Duodenal mucosa (tissue), 2 donors: ENCODE data around the gene MVB12A.

ENCODE experiments used
- H3K27ac ChIP-seq: one replicate; pipeline ENCODE4 v1.7.0; 2013; ENCODE audit warnings: low read depth, low read length
- H3K27me3 ChIP-seq, 2 donors: one replicate each; pipeline ENCODE4 v1.7.0; 2013; ENCODE audit warnings: low read length in 2 of 2, control low read depth in 1 of 2; ENCODE audit not compliant: insufficient read depth in 2 of 2, control insufficient read depth in 1 of 2
- H3K36me3 ChIP-seq, 2 donors: one replicate each; pipeline ENCODE4 v1.7.0; 2013; ENCODE audit warnings: low read length in 2 of 2, control low read depth in 1 of 2; ENCODE audit not compliant: insufficient read depth in 2 of 2, control insufficient read depth in 1 of 2
- H3K4me1 ChIP-seq, 2 donors: one replicate each; pipeline ENCODE4 v1.7.0; 2013; ENCODE audit warnings: low read length in 2 of 2, control low read depth in 1 of 2; ENCODE audit not compliant: insufficient read depth in 2 of 2, control insufficient read depth in 1 of 2
- H3K4me3 ChIP-seq, 2 donors: one replicate each; pipeline ENCODE4 v1.7.0; 2013; ENCODE audit warnings: low read length in 2 of 2, low read depth in 1 of 2
- H3K9ac ChIP-seq, 2 donors: one replicate each; pipeline ENCODE4 v1.7.0; 2013; ENCODE audit warnings: low read length in 2 of 2, low read depth in 1 of 2
- H3K9me3 ChIP-seq, 2 donors: one replicate each; pipeline ENCODE4 v1.7.0; 2013; ENCODE audit warnings: low read length in 2 of 2, control low read depth in 1 of 2; ENCODE audit not compliant: control insufficient read depth in 1 of 2

MVB12A gene

DNA sequence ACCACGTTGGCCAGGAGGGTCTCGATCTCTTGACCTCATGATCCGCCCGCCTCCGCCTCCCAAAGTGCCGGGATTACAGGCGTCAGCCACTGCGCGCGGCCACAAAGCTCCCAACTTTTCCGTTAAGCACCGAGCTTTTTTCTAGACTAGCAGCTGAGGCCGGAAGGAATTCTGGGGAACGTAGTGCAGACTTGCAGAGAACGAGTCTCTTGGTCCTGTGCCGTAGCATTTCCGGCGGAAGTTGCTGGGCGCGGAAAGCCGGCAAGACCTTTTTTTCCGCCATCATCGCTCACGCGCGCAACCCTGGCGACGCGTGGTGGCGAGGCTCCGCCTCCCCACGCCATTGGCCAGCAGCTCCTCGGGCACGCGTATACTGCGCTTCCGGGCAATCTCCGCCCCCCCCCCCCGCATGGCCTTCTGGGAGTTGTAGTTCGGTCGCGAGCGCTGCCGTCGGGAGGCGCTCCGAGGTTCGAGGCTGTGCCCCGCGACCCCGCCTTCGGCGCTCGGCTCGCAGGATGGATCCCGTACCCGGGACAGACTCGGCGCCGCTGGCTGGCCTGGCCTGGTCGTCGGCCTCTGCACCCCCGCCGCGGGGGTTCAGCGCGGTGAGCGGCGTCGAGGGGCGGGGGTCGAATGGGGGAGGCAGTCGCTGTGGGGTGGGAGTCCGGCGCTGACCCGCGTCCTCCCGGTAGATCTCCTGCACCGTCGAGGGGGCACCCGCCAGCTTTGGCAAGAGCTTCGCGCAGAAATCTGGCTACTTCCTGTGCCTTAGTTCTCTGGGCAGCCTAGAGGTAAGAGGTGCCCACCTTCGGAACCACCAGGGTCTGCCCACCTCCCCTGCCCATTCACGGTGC lies at the start of gene MVB12A:
Gene MVB12A, plus strand, starts transcription at position 427 of the 854 bp plus-strand sequence. Its CDS starts 89 bp downstream, at position 516.
- no peaks in the 10 kb centered on the region for H3K27me3 ChIP-seq
- no peaks in the 10 kb centered on the region for H3K9me3 ChIP-seq
- peaks cover 12 to 13% of the 10 kb centered on the region in 2 donors for H3K4me1 ChIP-seq
- peak within 1 kb of the TSS; percentile 34 for H3K27ac ChIP-seq
- peak within 1 kb of the TSS; percentile 89 to 91 for H3K4me3 ChIP-seq
- peak within 1 kb of the TSS; percentile 69 to 77 for H3K9ac ChIP-seq
- peaks cover 0 to 7% of the 10 kb centered on the region in 2 donors for H3K36me3 ChIP-seq

DNA sequence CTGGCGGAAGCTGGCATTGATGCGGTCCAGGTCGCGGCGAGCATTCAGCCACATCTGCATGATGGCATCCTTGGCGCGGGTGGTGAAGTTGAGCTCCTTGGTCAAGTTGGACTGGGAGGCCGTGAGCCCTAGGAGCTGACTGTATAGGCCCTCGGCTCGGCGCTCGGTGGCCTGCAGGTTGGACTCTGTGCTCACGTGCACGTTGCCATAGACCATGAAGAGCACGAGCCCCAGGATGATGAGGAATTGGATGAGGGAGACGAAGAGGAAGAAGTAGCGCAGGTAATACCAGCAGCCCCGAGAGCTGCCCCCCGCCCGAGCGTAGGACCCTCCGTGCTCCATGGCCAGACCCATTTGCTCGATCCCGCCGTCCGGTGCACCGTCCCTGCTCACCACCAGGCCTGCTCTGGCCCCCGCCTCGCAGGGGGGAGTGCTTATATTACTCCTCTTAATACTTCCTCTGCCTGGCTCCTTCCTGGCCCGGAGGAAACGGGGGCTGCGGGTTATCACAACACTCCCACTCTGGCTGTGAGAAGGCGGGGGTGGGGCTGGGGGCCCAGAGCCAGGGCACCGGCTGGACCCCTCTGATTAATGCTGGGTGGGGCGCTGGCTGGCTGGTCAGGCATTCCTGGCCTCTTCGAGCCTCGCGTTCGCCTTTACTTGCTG lies 42.8 kb upstream of the MVB12A start, which contains the start of gene PLVAP:
Gene PLVAP, minus strand, starts transcription at position 408 of the 666 bp plus-strand sequence. Its CDS starts 54 bp downstream, at position 354.
- Histone ChIP-seq H3K27ac (peak within 1 kb of the TSS; percentile 20), H3K4me1 (peaks cover 0 to 8% of the 10 kb centered on the region in 2 donors), H3K36me3 (no peaks in the 10 kb centered on the region), H3K9ac (no peak within 1 kb of the TSS), H3K9me3 (no peaks in the 10 kb centered on the region), H3K4me3 (peak within 1 kb of the TSS in 1 of 2 donors; percentile 43), H3K27me3 (no peaks in the 10 kb centered on the region)

GRCh38 chr19:17378271-17378670 lies 41.6 kb upstream of the MVB12A start:
- H3K27ac ChIP-seq = no peak overlapping the region
- no peaks in the 10 kb centered on the region for H3K36me3 ChIP-seq
- H3K4me3 ChIP-seq = no peak overlapping the region
- no peaks in the 10 kb centered on the region for H3K27me3 ChIP-seq
- H3K9me3 ChIP-seq = no peaks in the 10 kb centered on the region
- no peak overlapping the region for H3K9ac ChIP-seq
- peaks cover 3 to 8% of the 10 kb centered on the region in 2 donors for H3K4me1 ChIP-seq

GRCh38 chr19:17379221-17379631 lies 40.6 kb upstream of the MVB12A start:
- Histone ChIP-seq H3K27ac (no peak overlapping the region), H3K4me1 (peaks cover 3 to 8% of the 10 kb centered on the region in 2 donors), H3K36me3 (no peaks in the 10 kb centered on the region), H3K9ac (no peak overlapping the region), H3K27me3 (no peaks in the 10 kb centered on the region), H3K9me3 (no peaks in the 10 kb centered on the region), H3K4me3 (no peak overlapping the region)

DNA sequence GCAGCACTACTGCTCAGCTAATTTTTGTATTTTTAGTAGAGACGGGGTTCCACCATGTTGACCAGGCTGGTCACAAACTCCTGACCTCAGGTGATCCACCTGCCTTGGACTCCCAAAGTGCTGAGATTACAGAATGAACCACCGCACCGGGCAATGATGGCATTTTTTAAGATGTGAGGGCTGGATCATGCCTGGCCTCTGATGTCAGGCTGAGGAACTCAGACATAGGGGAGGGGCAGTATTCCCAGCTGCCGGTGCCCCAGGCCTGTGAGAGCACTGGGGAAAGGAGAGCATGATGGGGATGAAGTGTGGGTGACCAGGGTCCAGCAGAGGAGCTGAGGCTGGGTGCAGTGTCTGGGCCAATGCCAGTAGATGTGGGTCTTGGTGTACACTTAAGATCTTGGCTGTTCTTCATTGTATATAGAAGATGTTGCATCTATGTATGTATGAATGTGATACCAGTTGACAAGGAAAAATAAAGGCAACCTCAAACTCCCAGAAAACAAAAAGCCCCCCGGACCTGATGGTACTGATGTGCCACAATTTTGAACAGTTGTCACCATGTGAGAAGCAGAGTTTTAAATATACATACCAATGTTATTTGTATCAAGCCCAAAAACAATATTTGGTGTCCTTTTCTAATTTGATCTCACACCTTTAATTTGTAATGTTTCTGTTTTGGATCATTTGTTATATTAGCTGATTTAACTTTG lies 39.3 kb upstream of the MVB12A start:
- no peak overlapping the region for H3K27ac ChIP-seq
- peaks cover 3 to 8% of the 10 kb centered on the region in 2 donors for H3K4me1 ChIP-seq
- no peaks in the 10 kb centered on the region for H3K36me3 ChIP-seq
- H3K9me3 ChIP-seq = no peaks in the 10 kb centered on the region
- no peaks in the 10 kb centered on the region for H3K27me3 ChIP-seq
- H3K9ac ChIP-seq = no peak overlapping the region
- no peak overlapping the region for H3K4me3 ChIP-seq

DNA sequence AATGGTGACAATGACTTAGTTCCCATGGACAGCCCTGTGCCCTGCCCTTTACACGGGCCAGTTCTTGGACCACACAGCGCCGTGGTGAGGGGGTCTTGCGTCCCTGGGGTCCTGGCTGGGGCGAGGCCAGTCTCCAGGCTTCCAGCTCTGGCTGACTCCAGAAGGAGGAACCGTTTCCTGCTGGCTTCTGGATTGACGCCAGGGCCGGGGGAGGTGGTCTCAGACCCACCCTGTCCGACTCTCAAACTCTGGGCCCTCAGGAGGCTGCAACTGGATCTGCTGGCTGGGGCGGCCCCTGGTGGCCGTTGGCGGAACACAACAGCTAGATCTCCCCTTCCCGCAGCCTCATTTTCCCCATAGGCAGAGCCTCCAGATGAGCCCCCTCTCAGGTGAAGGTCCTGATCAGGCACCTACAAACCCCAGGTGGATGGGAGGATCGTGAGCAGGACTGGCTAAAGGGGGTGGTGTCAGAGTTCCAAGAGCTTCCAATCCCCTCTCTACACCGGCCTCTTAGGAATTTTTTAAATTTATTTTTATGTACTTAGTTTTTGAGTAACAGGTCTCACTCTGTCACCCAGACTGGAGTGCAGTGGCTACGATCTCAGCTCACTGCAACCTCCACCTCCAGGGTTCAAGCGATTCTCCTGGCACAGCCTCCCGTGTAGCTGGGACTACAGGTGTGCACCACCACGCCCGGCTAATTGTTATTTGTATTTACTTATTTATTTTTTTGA lies 33.8 kb upstream of the MVB12A start:
- H3K4me3 ChIP-seq = no peak overlapping the region
- H3K9me3 ChIP-seq = no peaks in the 10 kb centered on the region
- no peak overlapping the region for H3K9ac ChIP-seq
- peaks cover 3 to 8% of the 10 kb centered on the region in 2 donors for H3K4me1 ChIP-seq
- no peaks in the 10 kb centered on the region for H3K27me3 ChIP-seq
- H3K27ac ChIP-seq = no peak overlapping the region
- no peaks in the 10 kb centered on the region for H3K36me3 ChIP-seq

DNA sequence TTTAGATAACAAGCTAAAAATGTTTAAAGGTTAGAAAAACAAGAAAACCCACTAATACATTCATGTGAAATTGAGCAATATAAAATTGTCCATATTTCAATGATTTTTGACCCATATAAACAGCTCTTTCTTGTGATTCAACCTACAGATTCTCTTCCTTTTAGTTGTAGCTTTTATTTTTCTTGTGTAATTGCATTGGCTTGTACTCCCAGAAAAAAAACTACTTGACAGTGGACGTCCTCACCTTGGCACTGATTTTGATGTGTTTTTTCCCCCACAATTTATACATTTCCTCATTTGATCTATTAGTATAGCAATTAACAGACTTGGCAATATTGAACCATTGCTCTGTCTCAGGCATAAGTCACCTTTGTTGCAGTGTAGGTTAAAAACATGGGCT lies 30.6 kb upstream of the MVB12A start:
- Histone ChIP-seq H3K27ac (no peak overlapping the region), H3K27me3 (peaks cover 0 to 14% of the 10 kb centered on the region in 2 donors), H3K4me3 (no peak overlapping the region), H3K36me3 (no peaks in the 10 kb centered on the region), H3K9ac (no peak overlapping the region), H3K4me1 (peaks cover 7 to 16% of the 10 kb centered on the region in 2 donors), H3K9me3 (no peaks in the 10 kb centered on the region)

GRCh38 chr19:17389957-17390664 lies 29.7 kb upstream of the MVB12A start:
- Histone ChIP-seq H3K9me3 (no peaks in the 10 kb centered on the region), H3K4me1 (peaks cover 7 to 19% of the 10 kb centered on the region in 2 donors), H3K27me3 (peaks cover 0 to 15% of the 10 kb centered on the region in 2 donors), H3K36me3 (no peaks in the 10 kb centered on the region), H3K9ac (peak overlapping the region; percentile 49 to 54), H3K4me3 (peak overlapping the region; percentile 55 to 78), H3K27ac (no peak overlapping the region)
